OCI-LY7 (cell line): ENCODE measurements around the gene RFX3. TPM values are rescaled to one million over a fixed set of nuclear protein-coding genes. Genes with fewer than 3 reads are reported as not detected.

Experiments used
- BruUV-seq: library from RNA; stranded (reverse); fragments of 400-500 nt; replicated peaks from 2 replicates; lab custom pipeline; 2021; lab: Mats Ljungman, UMichigan
- CTCF ChIA-PET: fragments of 300-600 bp; sonication (Branson Sonifier 250); formaldehyde crosslinking; loops from one replicate; lab custom pipeline; 2022; ENCODE audit warnings: antibody characterized with exemption; ENCODE audit not compliant: unreplicated experiment; lab: Charles Lee
- POLR2A ChIA-PET: fragments of 300-600 bp; sonication (Branson Sonifier 250); formaldehyde crosslinking; loops from one replicate; lab custom pipeline; 2022; ENCODE audit warnings: antibody characterized with exemption; lab: Charles Lee
- DNase-seq: peaks from one replicate; pipeline ENCODE4 v3.0.0-alpha.2; 2015; ENCODE audit warnings: low spot score
- H2AFZ ChIP-seq: fragments of 200-600 bp; sonication (generic), shearing (Covaris generic); 2 replicates; pipeline ENCODE4 v1.6.1; 2014; ENCODE audit warnings: mild to moderate bottlenecking, antibody characterized with exemption, low read length, moderate library complexity
- H3K27ac ChIP-seq: fragments of 200-600 bp; sonication (generic); 2 replicates; pipeline ENCODE4 v1.5.1; 2014; ENCODE audit warnings: mixed run types, low read depth, mild to moderate bottlenecking, moderate library complexity, low read length, inconsistent platforms; ENCODE audit not compliant: poor library complexity, severe bottlenecking
- H3K36me3 ChIP-seq: fragments of 200-600 bp; sonication (generic); 2 replicates; pipeline ENCODE4 v1.6.1; 2014; ENCODE audit warnings: mild to moderate bottlenecking, antibody characterized with exemption, low read length, moderate library complexity, mixed read lengths; ENCODE audit not compliant: insufficient read depth
- H3K4me1 ChIP-seq: fragments of 200-600 bp; sonication (generic); 2 replicates; pipeline ENCODE4 v1.5.1; 2014; ENCODE audit warnings: mild to moderate bottlenecking, low read length; ENCODE audit not compliant: insufficient read depth, poor library complexity, severe bottlenecking
- H3K4me2 ChIP-seq: fragments of 200-600 bp; sonication (generic); 2 replicates; pipeline ENCODE4 v1.6.1; 2014; ENCODE audit warnings: mild to moderate bottlenecking, low read length
- H3K4me3 ChIP-seq: fragments of 200-600 bp; sonication (generic); 2 replicates; pipeline ENCODE4 v1.5.1; 2014; ENCODE audit warnings: mild to moderate bottlenecking, low read depth, low read length; ENCODE audit not compliant: poor library complexity, severe bottlenecking
- H3K79me2 ChIP-seq: fragments of 200-600 bp; sonication (generic); 2 replicates; pipeline ENCODE4 v1.6.1; 2016; ENCODE audit warnings: low read depth, mild to moderate bottlenecking, low read length, moderate library complexity, mixed read lengths; ENCODE audit not compliant: insufficient read depth
- H3K9me2 ChIP-seq: fragments of 200-600 bp; sonication (generic); 2 replicates; pipeline ENCODE4 v1.6.1; 2016; ENCODE audit warnings: mild to moderate bottlenecking, low read length, mixed read lengths; ENCODE audit not compliant: insufficient read depth
- H3K9me3 ChIP-seq: fragments of 200-600 bp; sonication (generic); 2 replicates; pipeline ENCODE4 v1.6.1; 2014; ENCODE audit warnings: mild to moderate bottlenecking, mixed run types, low read length, mixed read lengths
- H4K20me1 ChIP-seq: fragments of 200-600 bp; sonication (generic); 2 replicates; pipeline ENCODE4 v1.6.1; 2014; ENCODE audit warnings: mild to moderate bottlenecking, antibody characterized with exemption, low read length, moderate library complexity, mixed read lengths; ENCODE audit not compliant: insufficient read depth
- EZH2phosphoT487 ChIP-seq: fragments of 200-600 bp; sonication (generic); IDR thresholded peaks from 2 replicates; pipeline ENCODE4 v1.6.1; 2018; ENCODE audit warnings: low read depth, borderline replicate concordance, mild to moderate bottlenecking, mixed run types, antibody characterized with exemption, low read length, moderate library complexity, mixed read lengths
- intact Hi-C: fragments of 100-400 bp; cut with micrococcal nuclease; formaldehyde crosslinking; loops from one replicate; pipeline ENCODE4 v1.10.0; 2022; ENCODE audit not compliant: unreplicated experiment
- total RNA-seq, 2 experiments: library from RNA; depleted of rRNA in 1 of 2; stranded (reverse); fragments of >200 nt in 1 of 2; shearing (Covaris generic) in 1 of 2; gene quantifications; 2 replicates each; pipeline ENCODE4 v1.2.3, GENCODE V29; 2014 to 2022
- TF ChIP-seq, protein P1 (sequence below): fragments of 200-600 bp; sonication (generic); conservative IDR thresholded peaks from 2 replicates; pipeline ENCODE4 v1.5.1; 2014; ENCODE audit warnings: mild to moderate bottlenecking, antibody characterized with exemption, low read length, moderate library complexity, mixed read lengths

The RFX3 gene
- total RNA-seq, 2 experiments from 2014 or later, result 6.9 to 18.1 TPM

- POLR2A ChIA-PET, result no interaction called here
- peaks cover 8% of the 10 kb centered on the region for H3K4me1 ChIP-seq
- no TSS peak for BruUV-seq
- H3K27ac ChIP-seq, result no peak overlapping the region
- H2AFZ ChIP-seq, result no peak overlapping the region
- no peaks in the 10 kb centered on the region for H3K9me3 ChIP-seq
- no peaks in the 10 kb centered on the region for H3K79me2 ChIP-seq
- intact Hi-C loops, result loop anchor here (10.0 kb wide), 1 partner anchor 421 kb away; no protein-coding TSS in a partner anchor
- CTCF ChIA-PET, result no interaction called here
- H3K9me2 ChIP-seq, result no peaks in the 10 kb centered on the region
- H3K36me3 ChIP-seq, result peaks cover 8% of the 10 kb centered on the region; the same call in 1 of the 2 replicates
- H3K4me3 ChIP-seq, result no peak overlapping the region
- TF ChIP-seq EZH2phosphoT487, result no peak
- TF ChIP-seq, protein P1, sequence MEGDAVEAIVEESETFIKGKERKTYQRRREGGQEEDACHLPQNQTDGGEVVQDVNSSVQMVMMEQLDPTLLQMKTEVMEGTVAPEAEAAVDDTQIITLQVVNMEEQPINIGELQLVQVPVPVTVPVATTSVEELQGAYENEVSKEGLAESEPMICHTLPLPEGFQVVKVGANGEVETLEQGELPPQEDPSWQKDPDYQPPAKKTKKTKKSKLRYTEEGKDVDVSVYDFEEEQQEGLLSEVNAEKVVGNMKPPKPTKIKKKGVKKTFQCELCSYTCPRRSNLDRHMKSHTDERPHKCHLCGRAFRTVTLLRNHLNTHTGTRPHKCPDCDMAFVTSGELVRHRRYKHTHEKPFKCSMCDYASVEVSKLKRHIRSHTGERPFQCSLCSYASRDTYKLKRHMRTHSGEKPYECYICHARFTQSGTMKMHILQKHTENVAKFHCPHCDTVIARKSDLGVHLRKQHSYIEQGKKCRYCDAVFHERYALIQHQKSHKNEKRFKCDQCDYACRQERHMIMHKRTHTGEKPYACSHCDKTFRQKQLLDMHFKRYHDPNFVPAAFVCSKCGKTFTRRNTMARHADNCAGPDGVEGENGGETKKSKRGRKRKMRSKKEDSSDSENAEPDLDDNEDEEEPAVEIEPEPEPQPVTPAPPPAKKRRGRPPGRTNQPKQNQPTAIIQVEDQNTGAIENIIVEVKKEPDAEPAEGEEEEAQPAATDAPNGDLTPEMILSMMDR, result no peak
- no peak for DNase-seq
- no peak overlapping the region for H3K4me2 ChIP-seq
- no peaks in the 10 kb centered on the region; the same call in 1 of the 2 replicates for H4K20me1 ChIP-seq
These were observed 61.7 kb downstream of the RFX3 start for GRCh38 chr9:3464033-3464638.

- no peaks in the 10 kb centered on the region; the same call in 1 of the 2 replicates for H4K20me1 ChIP-seq
- no peak for TF ChIP-seq EZH2phosphoT487
- TF ChIP-seq, protein P1, result no peak
- intact Hi-C loops, result loop anchor here (5.0 kb wide), 1 partner anchor 293 kb away; no protein-coding TSS in a partner anchor
- H3K4me2 ChIP-seq, result no peak overlapping the region
- POLR2A ChIA-PET, result interaction anchor here (1.0 kb wide), 1 partner anchor 261 kb away, joined by 3 read pairs; no protein-coding TSS in a partner anchor
- no peak overlapping the region for H3K27ac ChIP-seq
- no peaks in the 10 kb centered on the region for H3K79me2 ChIP-seq
- no peaks in the 10 kb centered on the region for H3K9me2 ChIP-seq
- BruUV-seq, result no TSS peak
- H3K4me3 ChIP-seq, result no peak overlapping the region
- peaks cover 1% of the 10 kb centered on the region; the same call in 1 of the 2 replicates for H3K36me3 ChIP-seq
- CTCF ChIA-PET, result no interaction called here
- no peak for DNase-seq
- no peaks in the 10 kb centered on the region for H3K9me3 ChIP-seq
- no peaks in the 10 kb centered on the region for H3K4me1 ChIP-seq
- no peak overlapping the region for H2AFZ ChIP-seq
These were observed 66.9 kb downstream of the RFX3 start for GRCh38 chr9:3458806-3459475.
